Smooth muscle cell (in vitro differentiated cells): ENCODE data around the gene NUF2. TPM values are rescaled to one million over a fixed set of nuclear protein-coding genes. Genes with fewer than 3 reads are reported as not detected.
"Not testable (repeated sequence)": the region's sequence is repeated elsewhere in the genome, so short reads cannot be mapped to it uniquely, and the experiment has no call there.

Experiments used
- DNase-seq: peaks from one replicate; lab custom pipeline; 2025; ENCODE audit not compliant: unreplicated experiment; lab: John Stamatoyannopoulos, UW
- H2AFZ ChIP-seq: fragments of 200-600 bp; sonication (generic); 2 replicates; pipeline ENCODE4 v1.6.0; 2016; ENCODE audit warnings: antibody characterized with exemption, low read depth, mild to moderate bottlenecking
- H3F3A ChIP-seq: fragments of 200-600 bp; sonication (generic); 2 replicates; pipeline ENCODE4 v1.6.0; 2017; ENCODE audit warnings: antibody characterized with exemption, low read depth
- H3K27ac ChIP-seq: fragments of 200-600 bp; sonication (generic); 2 replicates; pipeline ENCODE4 v1.5.1; 2016; ENCODE audit warnings: low read depth, mild to moderate bottlenecking
- H3K27me3 ChIP-seq: fragments of 200-600 bp; sonication (generic); 2 replicates; pipeline ENCODE4 v1.6.1; 2016; ENCODE audit warnings: low read depth, mild to moderate bottlenecking
- H3K36me3 ChIP-seq: fragments of 200-600 bp; sonication (generic); 2 replicates; pipeline ENCODE4 v1.5.1; 2016; ENCODE audit warnings: low read depth
- H3K4me1 ChIP-seq: fragments of 200-600 bp; sonication (generic); 2 replicates; pipeline ENCODE4 v1.5.1; 2016; ENCODE audit warnings: low read depth
- H3K4me2 ChIP-seq: fragments of 200-600 bp; sonication (generic); 2 replicates; pipeline ENCODE4 v1.6.0; 2016; ENCODE audit warnings: mild to moderate bottlenecking
- H3K4me3 ChIP-seq: fragments of 200-600 bp; sonication (generic); 2 replicates; pipeline ENCODE4 v1.5.1; 2016; ENCODE audit warnings: mild to moderate bottlenecking
- H3K79me2 ChIP-seq: fragments of 200-600 bp; sonication (generic); 2 replicates; pipeline ENCODE4 v1.6.0; 2016; ENCODE audit warnings: low read depth, mild to moderate bottlenecking
- H3K9ac ChIP-seq: fragments of 200-600 bp; sonication (generic); 2 replicates; pipeline ENCODE4 v1.6.0; 2016; ENCODE audit warnings: low read depth
- H3K9me3 ChIP-seq: fragments of 200-600 bp; sonication (generic); replicated peaks from 2 replicates; pipeline ENCODE4 v1.5.1; 2016; ENCODE audit warnings: low read depth
- H4K20me1 ChIP-seq: fragments of 200-600 bp; sonication (generic); 2 replicates; pipeline ENCODE4 v1.6.0; 2016; ENCODE audit warnings: low read depth
- CTCF ChIP-seq: fragments of 200-600 bp; sonication (generic); IDR thresholded peaks from 2 replicates; pipeline ENCODE4 v1.5.1; 2017; ENCODE audit warnings: borderline replicate concordance, mild to moderate bottlenecking, antibody characterized with exemption; ENCODE audit not compliant: insufficient read depth, poor library complexity, severe bottlenecking
- WGBS: methylation state at CpG from one replicate; pipeline ENCODE4 v1.1.7; 2016; ENCODE audit warnings: low lambda C conversion rate; 5-methylcytosine and 5-hydroxymethylcytosine counted together
- polyA plus RNA-seq: library from polyadenylated mRNA; unstranded; fragments of >200 nt; fragmentation: Nextera tagmentation; extraction: Ambion mirVana; gene quantifications from 2 replicates; pipeline ENCODE4 v1.2.1, GENCODE V29; 2016
- total RNA-seq: library from RNA; depleted of rRNA; stranded (reverse); fragments of >200 nt; gene quantifications from 2 replicates; pipeline ENCODE4 v1.2.3, GENCODE V29; 2014

The NUF2 gene
- total and polyA plus RNA-seq, 2 experiments from 2014 or later: 3.1 to 6.2 TPM

- H3K79me2 ChIP-seq: peaks cover 6% of the 10 kb centered on the region
- no peaks in the 10 kb centered on the region for H4K20me1 ChIP-seq
- H3K9ac ChIP-seq: no peak overlapping the region
- H3F3A ChIP-seq: no peaks in the 10 kb centered on the region
- no peak overlapping the region for H3K4me2 ChIP-seq
- H3K27ac ChIP-seq: no peak overlapping the region
- no peak overlapping the region for H3K4me3 ChIP-seq
- TF ChIP-seq CTCF: peak; percentile 80
- 46% methylated on average over 6 of the region's 6 CpGs for WGBS
- no peaks in the 10 kb centered on the region for H3K36me3 ChIP-seq
- H3K27me3 ChIP-seq: no peaks in the 10 kb centered on the region
- no peaks in the 10 kb centered on the region for H3K9me3 ChIP-seq
- no peak for DNase-seq
- peaks cover 4% of the 10 kb centered on the region for H3K4me1 ChIP-seq
- H2AFZ ChIP-seq: no peak overlapping the region
Observed at GRCh38 chr1:163315773-163316374, 5.9 kb upstream of the NUF2 start.

DNA sequence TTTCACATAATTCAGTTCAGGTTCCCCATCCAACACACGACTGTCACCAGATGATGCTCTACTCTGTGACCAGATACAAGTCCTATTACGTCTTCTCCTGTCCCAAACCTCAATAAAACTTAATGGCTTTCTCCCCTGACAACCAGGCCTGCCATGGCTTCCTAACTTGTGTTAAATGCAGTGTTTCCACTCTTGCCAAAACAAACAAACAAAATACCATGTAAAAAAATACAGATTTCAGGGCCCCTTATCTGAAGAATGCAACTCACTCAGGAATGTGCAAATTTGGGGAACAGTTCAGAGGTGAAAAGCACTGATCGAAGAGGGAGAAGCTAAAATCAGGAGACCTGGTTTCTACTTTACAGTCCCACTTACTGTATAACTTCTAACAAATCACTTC lies 863 bp upstream of the NUF2 start:
- H3K27ac ChIP-seq: peak overlapping the region; percentile 51
- no peaks in the 10 kb centered on the region for H3K27me3 ChIP-seq
- no peak for DNase-seq
- H3K9me3 ChIP-seq: no peaks in the 10 kb centered on the region
- no peaks in the 10 kb centered on the region for H4K20me1 ChIP-seq
- H3F3A ChIP-seq: no peaks in the 10 kb centered on the region
- H3K36me3 ChIP-seq: no peaks in the 10 kb centered on the region
- peak overlapping the region; percentile 71 for H3K4me3 ChIP-seq
- WGBS: 19% methylated on average over 3 of the region's 3 CpGs
- peak overlapping the region; percentile 78 for H3K9ac ChIP-seq
- peak overlapping the region; percentile 85 for H3K4me2 ChIP-seq
- peaks cover 11% of the 10 kb centered on the region for H3K4me1 ChIP-seq
- peak overlapping the region; percentile 92 for H2AFZ ChIP-seq
- H3K79me2 ChIP-seq: peaks cover 21% of the 10 kb centered on the region
- TF ChIP-seq CTCF: no peak

DNA sequence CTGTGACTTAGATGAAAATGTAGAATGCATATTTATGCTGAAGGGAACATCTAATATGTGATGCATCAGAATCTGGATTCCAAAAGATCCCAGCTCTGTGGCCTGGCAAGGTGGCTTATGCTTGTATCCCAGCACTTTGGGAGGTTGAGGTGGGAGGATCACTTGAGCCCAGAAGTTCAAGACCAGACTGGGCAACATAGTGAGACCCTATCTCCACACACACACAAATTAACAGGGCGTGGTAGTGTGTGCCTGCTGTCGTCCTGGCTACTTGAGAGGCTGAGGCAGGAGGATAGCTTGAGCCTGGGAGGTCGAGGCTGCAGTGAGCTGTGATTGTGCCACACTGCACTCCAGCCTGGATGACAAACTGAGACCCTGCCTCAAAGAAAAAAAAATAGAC lies 1.6 kb downstream of the NUF2 start:
- 92% methylated on average over 3 of the region's 3 CpGs for WGBS
- DNase-seq, H3K27ac ChIP-seq, H2AFZ ChIP-seq, H4K20me1 ChIP-seq, H3K4me3 ChIP-seq, H3K36me3 ChIP-seq, H3K27me3 ChIP-seq, H3K9me3 ChIP-seq, H3K9ac ChIP-seq, H3F3A ChIP-seq: not testable (repeated sequence)
- peak overlapping the region; percentile 85 for H3K4me2 ChIP-seq
- H3K4me1 ChIP-seq: peaks cover 11% of the 10 kb centered on the region
- peaks cover 21% of the 10 kb centered on the region for H3K79me2 ChIP-seq

DNA sequence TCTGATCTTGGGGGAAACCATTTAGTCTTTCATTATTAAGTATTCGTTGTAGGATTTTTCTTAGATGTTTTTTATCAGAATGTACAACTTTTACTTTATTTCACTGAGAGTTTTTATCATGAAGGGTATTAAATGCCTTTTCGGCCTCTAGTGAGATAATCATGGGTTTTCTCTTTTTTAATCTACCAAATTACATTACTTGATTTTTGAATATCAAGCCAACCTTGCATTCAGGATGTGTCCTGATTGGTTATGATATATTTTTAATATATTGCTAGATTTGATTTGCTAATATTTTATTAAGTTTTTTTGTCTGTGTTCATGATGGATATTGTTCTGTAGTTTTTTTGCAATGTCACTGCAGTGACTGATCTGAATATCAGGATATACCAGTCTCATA lies 9.4 kb downstream of the NUF2 start:
- Histone ChIP-seq H3K36me3 (no peaks in the 10 kb centered on the region), H3K27ac (no peak overlapping the region), H3K9me3 (no peaks in the 10 kb centered on the region), H3F3A (no peaks in the 10 kb centered on the region), H3K4me3 (no peak overlapping the region), H2AFZ (no peak overlapping the region), H3K9ac (no peak overlapping the region), H3K4me1 (no peaks in the 10 kb centered on the region), H3K27me3 (no peaks in the 10 kb centered on the region), H3K4me2 (no peak overlapping the region), H4K20me1 (no peaks in the 10 kb centered on the region), H3K79me2 (no peaks in the 10 kb centered on the region)
- 97% methylated on average over 2 of the region's 2 CpGs for WGBS
- no peak for TF ChIP-seq CTCF
- no peak for DNase-seq
